Tibial nerve (tissue), 4 donors: ENCODE measurements around the gene ADGRG6.

Experiments
- CTCF ChIP-seq, 5 experiments: fragments of 200-600 bp in 3 of 5; fragments of 450-650 bp in 2 of 5; sonication (generic) in 3 of 5; IDR thresholded peaks; one replicate each; pipeline ENCODE4 v1.5.1; 2016 to 2019; ENCODE audit warnings: antibody characterized with exemption in 5 of 5, mild to moderate bottlenecking in 3 of 5, moderate library complexity in 2 of 5
- EP300 ChIP-seq, 2 donors: sonication (generic); formaldehyde crosslinking; IDR thresholded peaks; one replicate each; pipeline ENCODE4 v1.6.1; 2017; ENCODE audit warnings: antibody characterized with exemption in 2 of 2, mild to moderate bottlenecking in 1 of 2

DNA sequence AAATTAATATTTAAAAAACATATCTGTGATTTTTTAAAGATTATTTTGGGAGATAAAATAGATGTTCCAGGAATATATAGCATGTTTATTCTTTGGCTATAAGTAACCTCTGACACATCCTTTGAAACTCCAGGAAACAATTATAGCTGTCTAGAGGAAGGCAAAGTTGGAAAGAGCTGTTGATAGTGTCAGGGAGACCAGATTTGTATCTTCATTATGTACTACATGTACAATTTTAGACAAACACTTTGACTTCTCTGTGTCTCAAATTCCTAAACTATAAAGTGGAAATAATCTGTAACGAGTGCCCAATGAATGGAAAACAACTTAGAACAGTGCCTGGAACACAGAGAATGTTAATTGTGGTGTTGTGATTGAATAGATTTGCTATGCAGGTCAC, 25.6 kb upstream of the ADGRG6 start:
- TF ChIP-seq EP300 (IDR thresholded peaks at IDR 0.05) (no peak), CTCF (IDR thresholded peaks at IDR 0.05) (no peak)
